ENCODE data around the gene EXO1.

GRCh38 chr1:241817956-241818612 lies 29.9 kb upstream of the EXO1 start:
- TF ChIP-seq CTCF (IDR thresholded peaks at IDR 0.05) (no peak), POLR2A (IDR thresholded peaks at IDR 0.05) (no peak)

Data from Peyer's patch (tissue), 4 donors.